ENCODE measurements around the gene SUSD5.
"Not testable (repeated sequence)": the region's sequence is repeated elsewhere in the genome, so short reads cannot be mapped to it uniquely, and the experiment has no call there.

SUSD5 gene

DNA sequence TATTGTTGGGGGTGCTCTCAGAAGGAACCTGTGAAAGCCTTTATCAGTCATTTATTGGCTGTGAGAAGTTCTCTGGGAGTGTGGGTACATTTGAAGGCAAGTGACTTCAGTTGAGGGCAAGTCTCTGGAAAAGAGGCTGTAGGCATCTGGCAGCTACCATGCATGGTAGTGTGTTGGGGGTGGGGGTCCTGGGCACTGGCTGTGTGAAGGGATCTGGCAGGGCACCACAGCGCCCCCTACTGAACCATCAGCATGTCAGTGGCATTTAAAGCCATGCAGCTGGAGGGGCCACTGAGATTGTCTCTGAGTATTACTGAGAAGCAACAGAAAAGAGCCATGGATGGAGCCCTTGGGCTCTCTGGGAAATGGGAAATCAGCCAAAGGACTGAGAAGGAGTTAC is 74.2 kb downstream of the SUSD5 start:
- TF ChIP-seq, protein P1, sequence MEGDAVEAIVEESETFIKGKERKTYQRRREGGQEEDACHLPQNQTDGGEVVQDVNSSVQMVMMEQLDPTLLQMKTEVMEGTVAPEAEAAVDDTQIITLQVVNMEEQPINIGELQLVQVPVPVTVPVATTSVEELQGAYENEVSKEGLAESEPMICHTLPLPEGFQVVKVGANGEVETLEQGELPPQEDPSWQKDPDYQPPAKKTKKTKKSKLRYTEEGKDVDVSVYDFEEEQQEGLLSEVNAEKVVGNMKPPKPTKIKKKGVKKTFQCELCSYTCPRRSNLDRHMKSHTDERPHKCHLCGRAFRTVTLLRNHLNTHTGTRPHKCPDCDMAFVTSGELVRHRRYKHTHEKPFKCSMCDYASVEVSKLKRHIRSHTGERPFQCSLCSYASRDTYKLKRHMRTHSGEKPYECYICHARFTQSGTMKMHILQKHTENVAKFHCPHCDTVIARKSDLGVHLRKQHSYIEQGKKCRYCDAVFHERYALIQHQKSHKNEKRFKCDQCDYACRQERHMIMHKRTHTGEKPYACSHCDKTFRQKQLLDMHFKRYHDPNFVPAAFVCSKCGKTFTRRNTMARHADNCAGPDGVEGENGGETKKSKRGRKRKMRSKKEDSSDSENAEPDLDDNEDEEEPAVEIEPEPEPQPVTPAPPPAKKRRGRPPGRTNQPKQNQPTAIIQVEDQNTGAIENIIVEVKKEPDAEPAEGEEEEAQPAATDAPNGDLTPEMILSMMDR (IDR thresholded peaks at IDR 0.05; ENCODE audit: low read depth, low read length), result peak; percentile 21
- no peak for DNase-seq (ENCODE audit: extremely low read depth, low read depth)

DNA sequence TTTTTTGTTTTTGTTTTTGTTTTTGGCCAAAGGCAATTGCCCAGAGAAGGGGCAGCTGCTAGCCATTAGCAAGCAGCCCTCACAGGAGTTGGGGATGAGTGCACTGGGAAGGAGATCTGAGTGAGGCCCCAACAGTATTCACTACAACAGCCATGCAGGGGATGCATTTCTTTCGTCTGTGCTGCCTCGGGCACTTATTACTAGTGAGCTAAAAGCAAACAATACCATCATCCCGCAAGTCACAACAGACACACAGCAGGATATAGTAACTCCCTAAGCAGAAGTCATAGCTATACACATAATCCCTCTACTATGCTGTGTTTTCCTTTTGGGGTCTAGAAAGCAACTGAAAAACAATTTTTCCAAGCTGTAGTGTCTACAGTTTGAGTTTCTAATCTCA is 77.6 kb downstream of the SUSD5 start:
- TF ChIP-seq, protein P1 (IDR thresholded peaks at IDR 0.05; ENCODE audit: low read depth, low read length), result no peak
- no peak for DNase-seq (ENCODE audit: extremely low read depth, low read depth)

DNA sequence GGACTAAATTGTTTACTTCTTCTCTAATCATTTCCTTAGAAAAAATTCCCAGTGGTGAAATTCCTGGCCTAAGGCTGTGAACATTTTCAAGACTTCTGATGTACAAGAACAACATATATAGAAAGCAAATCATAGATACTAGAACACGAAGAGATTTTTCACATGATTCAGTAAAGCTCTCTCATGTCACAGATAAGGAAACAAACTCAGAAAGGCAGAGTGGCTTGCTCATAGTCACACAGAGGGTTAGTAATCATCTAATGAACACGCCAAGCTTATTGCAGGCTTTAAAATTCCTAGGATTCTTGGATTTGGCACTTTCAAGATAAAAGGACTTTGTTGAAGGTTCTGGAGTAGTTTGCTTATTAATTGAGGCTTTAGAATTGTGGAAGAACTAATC is 78.6 kb downstream of the SUSD5 start:
- TF ChIP-seq, protein P1 (IDR thresholded peaks at IDR 0.05; ENCODE audit: low read depth, low read length), result no peak

DNA sequence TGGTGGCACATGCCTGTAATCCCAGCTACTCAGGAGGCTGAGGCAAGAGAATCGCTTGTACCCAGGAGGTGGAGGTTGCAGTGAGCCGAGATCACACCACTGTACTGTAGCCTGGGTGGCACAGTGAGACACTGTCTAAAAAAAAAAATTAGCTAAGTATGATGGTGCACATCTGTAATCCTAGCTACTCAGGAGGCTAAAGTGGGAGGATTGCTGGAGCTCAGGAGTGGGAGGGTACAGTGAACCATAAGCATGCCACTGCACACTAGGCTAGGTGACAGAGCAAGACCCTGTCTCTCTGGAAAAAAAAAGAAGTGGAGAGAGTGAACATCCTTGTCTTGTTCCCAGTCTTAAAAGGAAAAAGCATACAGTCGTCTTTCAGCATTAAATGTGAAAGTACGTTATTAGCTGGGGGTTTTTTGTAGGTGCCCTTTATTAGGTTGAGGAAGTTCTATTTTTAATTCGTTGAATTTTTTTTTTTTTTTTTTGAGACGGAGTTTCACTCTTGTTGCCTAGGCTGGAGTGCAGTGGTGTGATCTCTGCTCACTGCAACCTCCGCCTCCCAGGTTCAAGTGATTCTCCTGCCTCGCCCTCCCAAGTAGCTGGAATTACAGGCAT is 79.5 kb downstream of the SUSD5 start:
- DNase-seq (ENCODE audit: extremely low read depth, low read depth), result not testable (repeated sequence)

More for the DNA sequence above, 78.6 kb downstream of the SUSD5 start:
- no peak for DNase-seq (ENCODE audit: extremely low read depth, low read depth)

DNA sequence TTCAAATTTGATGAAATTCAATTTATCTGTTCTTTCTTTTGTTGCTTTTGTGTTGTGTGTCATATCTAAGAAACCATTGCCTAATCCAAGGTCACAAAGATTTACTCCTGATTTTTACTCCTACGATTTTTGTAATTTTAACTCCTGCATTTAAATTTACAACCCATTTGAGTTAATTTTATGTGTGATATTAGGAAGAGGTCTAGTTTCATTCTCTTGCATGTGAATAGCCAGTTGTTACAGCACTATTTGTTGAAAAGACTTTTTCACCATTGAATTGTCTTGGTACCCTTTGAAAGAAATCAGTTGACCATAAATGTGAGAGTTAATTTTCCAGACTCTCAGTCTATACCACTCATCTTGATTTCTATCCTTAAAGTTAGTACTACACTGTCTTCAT is 80.9 kb downstream of the SUSD5 start:
- no peak for DNase-seq (ENCODE audit: extremely low read depth, low read depth)
- TF ChIP-seq, protein P1 (IDR thresholded peaks at IDR 0.05; ENCODE audit: low read depth, low read length), result no peak

DNA sequence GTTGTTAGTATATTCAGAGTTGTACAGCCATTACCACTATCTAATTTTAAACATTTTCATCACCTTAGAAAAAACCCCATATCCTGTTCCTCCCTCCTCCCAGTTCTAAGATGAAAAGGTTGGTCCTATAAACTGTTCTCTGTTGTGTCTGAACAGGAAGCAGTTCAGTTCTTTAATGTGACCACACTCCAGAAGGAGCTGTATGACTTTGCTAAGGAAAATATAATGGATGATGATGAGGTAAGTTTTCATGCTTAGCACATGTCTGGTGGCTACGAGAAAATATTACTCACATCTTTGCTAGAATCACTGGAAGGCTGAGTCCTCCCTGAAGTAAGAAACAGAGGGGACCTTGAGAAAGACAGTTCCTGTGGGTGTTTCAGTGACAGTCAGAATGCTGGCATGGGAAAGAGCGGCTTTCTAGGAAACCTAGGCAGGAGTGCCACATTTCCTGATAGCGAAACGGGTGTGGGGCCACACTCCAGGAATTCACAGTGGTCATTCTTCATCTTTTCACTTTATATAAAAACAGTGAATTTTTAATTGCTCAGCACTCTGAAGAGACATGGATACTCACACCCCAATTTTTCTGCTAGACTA is 84.5 kb downstream of the SUSD5 start:
- no peak for DNase-seq (ENCODE audit: extremely low read depth, low read depth)
- TF ChIP-seq, protein P1 (IDR thresholded peaks at IDR 0.05; ENCODE audit: low read depth, low read length), result no peak

DNA sequence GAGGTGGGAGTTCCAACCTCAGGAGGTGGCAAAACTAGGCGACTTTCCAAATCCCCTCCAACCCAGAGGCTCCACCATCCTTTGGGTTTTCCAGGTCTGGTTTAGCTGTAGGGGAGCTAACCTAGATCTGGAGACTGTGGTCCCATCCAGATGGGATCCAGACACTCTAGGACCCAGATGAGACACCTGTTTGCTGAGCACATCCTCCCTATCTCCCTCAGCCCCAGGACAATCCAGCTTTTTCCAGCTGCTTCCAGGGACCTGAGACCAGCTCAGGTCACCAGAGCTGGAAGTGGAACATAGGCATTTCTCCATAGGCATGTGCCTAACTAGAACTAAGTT is 86.6 kb downstream of the SUSD5 start:
- DNase-seq (ENCODE audit: extremely low read depth, low read depth), result no peak
- TF ChIP-seq, protein P1 (IDR thresholded peaks at IDR 0.05; ENCODE audit: low read depth, low read length), result no peak

Data from AG09319 (cell line).